Activated naive CD8-positive, alpha-beta T cell treated with anti-CD3 and anti-CD28 coated beads, Interleukin-2, amount 50 U/mL, for 16 hours (primary cell): ENCODE results near the gene SNAPC1.
"Not testable (repeated sequence)": the region's sequence is repeated elsewhere in the genome, so short reads cannot be mapped to it uniquely, and the experiment has no call there.

Experiments
- DNase-seq: peaks from one replicate; pipeline ENCODE4 v3.0.0-alpha.2; 2020; ENCODE audit warnings: low read depth, low spot score

SNAPC1 gene

GRCh38 chr14:61761959-61762786, at the start of gene SNAPC1:
SNAPC1 (plus strand) TSS chr14:61762420; CDS start chr14:61762461, 41 bp downstream.
- DNase-seq: peak; percentile 96

GRCh38 chr14:61713724-61714437, 48.3 kb upstream of the SNAPC1 start:
- DNase-seq: no peak

- DNase-seq: no peak
Measured at GRCh38 chr14:61716956-61717355, 45.3 kb upstream of the SNAPC1 start.

DNA sequence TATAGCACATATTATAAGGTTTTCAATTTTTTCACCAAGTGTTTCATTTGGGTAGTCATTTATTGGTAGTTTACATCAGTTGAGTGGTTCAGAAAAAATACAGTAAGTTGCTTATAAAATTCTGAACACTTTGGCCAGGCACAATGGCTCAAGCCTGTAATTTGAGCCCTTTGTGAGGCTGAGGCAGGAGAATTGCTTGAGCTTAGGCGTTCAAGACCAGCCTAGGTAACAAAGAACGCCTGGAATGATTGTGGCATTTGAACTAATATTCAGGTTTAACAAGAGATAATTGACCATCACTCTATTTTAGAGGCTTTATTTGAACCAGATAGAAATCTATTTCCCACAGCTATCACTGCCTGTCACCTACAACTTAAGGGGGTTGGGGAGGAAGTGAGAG, 44.2 kb upstream of the SNAPC1 start:
- DNase-seq: no peak

DNA sequence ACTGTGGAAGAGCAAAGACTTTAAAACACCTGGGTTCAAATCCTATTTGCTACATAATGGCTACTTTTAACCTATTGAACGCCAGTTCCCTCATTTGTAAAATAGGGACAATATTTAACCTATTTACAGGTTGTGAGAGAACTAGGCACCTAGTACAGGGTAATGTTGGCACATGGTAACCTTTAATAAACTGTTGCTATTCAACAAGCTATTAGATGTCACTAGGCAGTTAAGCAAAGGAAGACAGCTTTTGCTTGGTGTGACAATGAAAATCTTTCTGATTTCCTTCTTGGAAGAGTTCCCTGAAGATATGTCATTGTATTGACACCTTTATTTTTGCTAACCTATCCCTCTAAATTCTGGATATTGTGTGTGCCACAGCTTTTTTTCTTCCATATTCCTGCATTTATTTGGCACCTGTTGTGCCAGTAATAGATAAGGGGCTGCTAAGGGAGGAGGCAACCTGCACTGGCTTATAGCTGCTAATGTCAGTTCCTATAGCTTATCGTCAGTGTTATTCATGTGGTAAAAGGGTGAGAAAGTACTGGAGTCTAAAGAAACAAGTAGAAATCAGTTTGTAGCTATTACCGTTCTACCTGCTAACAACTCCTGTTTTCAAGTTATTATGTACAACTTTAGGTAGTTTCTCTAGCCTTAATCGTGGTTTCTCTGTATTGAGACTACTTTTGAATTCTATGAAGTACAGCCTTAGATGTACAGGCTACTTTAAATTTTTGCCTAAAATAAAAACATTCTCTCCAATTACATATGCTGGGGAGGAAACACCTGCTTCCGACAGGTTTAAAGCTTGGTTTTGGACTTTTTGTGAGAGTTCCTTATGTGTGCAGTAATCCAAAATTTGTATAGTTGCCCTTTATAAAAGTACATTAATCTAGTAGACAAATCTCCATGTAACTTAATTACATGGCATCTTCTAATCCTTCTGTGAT, 42.6 kb upstream of the SNAPC1 start:
- no peak for DNase-seq

- DNase-seq: no peak
Measured at GRCh38 chr14:61720294-61720661, 41.9 kb upstream of the SNAPC1 start.

DNA sequence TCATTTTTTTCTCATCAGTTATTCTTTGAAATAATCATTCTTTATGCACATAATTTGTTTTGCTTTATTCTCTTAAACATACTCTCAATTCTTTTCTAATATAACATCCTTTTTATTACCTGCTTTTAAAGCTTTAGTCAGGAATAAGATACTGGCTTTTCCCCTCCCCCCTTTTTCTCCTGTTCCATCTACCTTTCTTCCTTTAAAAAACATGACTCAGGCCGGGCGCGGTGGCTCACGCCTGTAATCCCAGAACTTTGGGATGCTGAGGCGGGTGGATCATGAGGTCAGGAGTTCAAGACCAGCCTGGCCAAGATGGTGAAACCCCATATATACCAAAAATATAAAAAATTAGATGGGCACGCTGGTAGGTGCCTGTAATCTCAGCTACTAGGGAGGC, 41.5 kb upstream of the SNAPC1 start:
- no peak for DNase-seq

DNA sequence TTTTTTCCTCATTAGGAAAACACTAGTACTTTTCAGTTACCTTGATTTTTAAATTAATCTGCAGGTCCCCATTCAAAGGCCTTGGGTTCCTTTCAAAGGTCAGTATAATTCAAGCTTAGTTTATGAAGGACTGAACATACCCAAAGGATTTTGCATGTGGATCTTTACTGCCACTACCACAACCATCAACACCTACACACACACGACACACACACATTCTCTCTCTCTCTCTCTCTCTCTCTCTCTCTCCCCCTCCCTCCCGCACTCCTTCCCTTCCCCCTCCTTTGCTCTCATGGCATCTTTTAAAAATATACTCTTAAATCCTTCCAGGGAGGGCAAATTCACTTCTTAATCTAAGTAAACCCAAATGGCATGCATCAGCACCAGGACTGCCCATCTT, 38.1 kb upstream of the SNAPC1 start:
- no peak for DNase-seq

DNA sequence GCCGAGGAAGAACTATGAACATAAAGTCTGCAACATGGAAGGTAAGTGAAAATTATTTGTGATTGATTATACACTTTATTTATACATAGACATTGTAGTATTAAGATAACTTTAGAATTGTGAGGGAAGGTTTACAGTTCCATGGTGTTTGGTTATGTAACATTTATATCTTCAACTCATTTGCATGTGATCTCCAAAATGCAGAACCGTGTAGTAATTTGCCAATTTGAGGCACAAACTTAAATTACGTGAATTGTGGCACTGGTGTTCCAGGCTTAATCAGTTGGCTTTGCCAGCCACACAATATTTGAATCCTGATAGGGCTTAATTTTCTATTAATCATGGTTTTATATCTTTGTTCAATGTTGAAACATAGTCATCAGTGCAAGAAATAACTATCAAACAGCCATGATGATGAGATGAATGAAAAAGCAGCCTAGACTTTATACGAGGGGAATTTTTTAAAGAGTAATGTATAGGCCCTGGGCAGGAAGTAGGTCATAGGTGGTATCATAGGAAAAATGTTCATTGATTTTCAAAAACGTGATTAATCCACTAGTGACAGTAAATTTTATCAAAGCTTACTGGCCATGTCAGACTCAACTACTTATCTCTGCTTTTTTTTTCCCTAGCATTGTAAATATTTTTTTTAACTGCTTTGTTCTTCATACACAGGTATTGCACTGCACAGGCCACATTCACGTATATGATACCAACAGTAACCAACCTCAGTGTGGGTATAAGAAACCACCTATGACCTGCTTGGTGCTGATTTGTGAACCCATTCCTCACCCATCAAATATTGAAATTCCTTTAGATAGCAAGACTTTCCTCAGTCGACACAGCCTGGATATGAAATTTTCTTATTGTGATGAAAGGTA, 35.2 kb upstream of the SNAPC1 start:
- DNase-seq: no peak

DNA sequence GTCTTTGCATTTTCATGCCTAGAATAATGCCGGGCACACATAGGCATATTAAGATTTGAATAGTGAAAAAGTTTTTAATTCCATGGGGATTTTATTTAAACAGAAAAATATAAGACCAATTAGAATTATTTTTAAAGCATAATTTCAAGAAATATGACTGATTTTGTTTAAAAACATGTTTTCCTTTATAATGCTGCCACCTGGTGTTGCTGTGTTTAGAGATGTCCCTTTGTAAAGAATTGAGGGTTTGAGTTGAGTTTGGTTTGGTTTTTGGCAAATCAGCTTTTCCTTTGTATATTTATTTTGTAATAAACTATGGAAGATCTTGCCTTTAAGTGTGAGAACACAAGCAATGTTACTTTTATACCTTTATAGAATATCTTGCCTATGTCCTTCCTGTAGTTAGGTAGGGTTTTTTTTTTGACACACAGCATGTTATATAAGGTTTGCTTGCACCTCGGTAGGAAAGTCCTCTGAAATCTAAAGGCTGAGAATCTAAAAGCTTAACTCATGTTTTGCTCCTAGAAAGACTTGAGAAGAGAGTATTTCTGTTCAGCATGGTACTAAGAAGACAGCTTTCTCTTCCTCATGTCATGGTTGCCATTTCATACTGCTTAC, 31.4 kb upstream of the SNAPC1 start:
- DNase-seq: no peak

DNA sequence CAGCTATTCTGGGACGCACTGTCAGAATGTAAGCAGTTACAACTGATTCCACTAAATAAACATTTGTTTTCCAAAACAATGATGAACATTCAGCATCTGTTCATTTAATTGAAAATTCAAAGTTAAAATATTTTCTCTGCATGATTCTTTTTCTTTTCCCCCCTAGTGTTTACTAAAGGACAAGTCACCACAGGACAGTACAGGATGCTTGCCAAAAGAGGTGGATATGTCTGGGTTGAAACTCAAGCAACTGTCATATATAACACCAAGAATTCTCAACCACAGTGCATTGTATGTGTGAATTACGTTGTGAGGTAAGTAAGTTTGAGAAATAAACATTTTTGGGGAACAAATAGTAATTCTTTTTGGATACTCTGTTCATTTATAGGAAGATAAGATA, 28.2 kb upstream of the SNAPC1 start:
- DNase-seq: no peak

- no peak for DNase-seq
Measured at GRCh38 chr14:61736751-61737150, 25.5 kb upstream of the SNAPC1 start.

- DNase-seq: no peak
Measured at GRCh38 chr14:61737915-61738314, 24.3 kb upstream of the SNAPC1 start.

- DNase-seq: no peak
Measured at GRCh38 chr14:61739133-61739532, 23.1 kb upstream of the SNAPC1 start.

- no peak for DNase-seq
Measured at GRCh38 chr14:61742371-61742770, 19.8 kb upstream of the SNAPC1 start.

DNA sequence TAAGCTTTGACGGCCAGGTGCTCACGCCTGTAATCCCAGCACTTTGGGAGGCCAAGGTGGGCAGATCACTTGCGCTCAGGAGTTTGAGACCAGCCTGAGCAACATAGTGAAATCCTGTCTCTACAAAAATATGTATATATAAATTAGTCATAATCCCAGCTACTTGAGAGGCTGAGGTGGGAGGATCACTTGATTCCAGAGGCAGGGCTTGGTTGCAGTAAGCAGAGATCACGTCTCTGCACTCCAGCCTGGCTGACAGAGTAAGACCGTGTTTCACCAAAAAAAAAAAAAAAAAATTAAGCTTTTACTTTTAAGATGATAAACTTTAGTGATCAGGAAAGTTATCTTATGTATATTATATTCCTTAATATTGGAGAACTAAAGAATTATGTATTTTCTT, 18.0 kb upstream of the SNAPC1 start:
- DNase-seq: no peak

DNA sequence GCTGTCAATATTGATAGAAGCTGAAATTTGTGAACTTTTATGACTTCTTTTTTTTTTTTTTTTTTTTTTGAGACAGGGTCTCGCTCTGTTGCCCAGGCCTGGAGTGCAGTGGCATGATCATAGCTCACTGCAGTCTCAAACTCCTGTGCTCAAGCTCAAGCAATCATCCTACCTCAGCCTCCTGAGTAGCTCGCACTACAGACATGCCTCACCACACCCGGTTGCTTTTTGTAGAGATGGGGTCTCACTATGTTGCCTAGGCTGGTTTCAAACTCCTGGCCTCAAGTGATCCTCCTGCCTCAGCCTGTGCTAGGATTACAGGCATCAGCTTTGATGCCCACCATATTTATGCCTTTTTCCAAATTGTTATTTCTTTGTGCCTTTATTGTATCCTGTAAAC, 15.9 kb upstream of the SNAPC1 start:
- DNase-seq: not testable (repeated sequence)

GRCh38 chr14:61746881-61747280, 15.3 kb upstream of the SNAPC1 start:
- no peak for DNase-seq

DNA sequence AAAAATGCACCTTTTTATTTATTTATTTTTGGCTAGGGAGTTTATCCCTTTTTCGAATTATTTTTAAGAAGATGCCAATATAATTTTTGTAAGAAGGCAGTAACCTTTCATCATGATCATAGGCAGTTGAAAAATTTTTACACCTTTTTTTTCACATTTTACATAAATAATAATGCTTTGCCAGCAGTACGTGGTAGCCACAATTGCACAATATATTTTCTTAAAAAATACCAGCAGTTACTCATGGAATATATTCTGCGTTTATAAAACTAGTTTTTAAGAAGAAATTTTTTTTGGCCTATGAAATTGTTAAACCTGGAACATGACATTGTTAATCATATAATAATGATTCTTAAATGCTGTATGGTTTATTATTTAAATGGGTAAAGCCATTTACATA, 14.9 kb upstream of the SNAPC1 start:
- DNase-seq: no peak

DNA sequence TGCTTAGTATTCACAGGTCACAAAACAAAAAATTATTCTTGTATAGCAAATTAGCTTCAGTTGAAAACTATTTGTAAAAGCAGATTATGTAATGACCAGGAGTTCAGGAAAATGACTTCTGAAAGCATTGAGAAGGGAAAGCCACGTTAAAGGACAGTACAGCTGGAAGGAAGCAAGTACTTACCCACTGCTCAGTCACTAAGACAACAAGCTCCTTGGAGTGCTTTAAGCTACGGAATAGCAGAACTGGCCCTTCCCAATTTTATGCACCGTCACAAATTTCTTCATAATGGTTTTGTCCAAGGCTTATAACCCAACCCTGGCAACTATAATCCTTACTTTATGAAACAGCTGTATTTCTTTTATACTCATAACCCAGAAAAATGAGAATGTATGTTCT, 13.0 kb upstream of the SNAPC1 start:
- no peak for DNase-seq

DNA sequence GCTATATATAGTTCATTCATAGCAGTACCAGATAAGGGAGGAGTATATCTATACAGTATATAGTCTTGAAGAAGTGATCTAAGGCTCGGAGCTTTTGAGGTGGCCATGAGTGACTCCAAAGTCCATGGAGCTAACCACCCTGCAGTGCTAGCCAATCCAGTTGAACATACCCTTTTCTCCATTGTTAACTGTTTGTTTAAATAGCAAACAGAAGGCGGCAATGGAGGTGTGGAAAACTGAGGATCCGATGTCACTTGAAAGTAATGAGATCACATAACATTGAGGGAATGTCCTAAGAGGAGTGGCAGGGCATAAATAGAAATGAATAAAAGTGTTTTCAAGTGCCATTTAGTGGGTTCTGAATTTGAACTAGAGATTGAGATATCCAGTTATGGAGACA, 12.4 kb upstream of the SNAPC1 start:
- no peak for DNase-seq
